CD14-positive monocyte (primary cell): Measurements from ENCODE around the gene D2HGDH. TPM values are rescaled to one million over a fixed set of nuclear protein-coding genes. Genes with fewer than 3 reads are reported as not detected.

Experiments
- DNase-seq, 3 donors: peaks; one replicate each; pipeline ENCODE4 v3.0.0-alpha.2; 2011 to 2022
- H2AFZ ChIP-seq: 2 replicates; pipeline ENCODE4 v1.6.0; 2012; ENCODE audit warnings: mild to moderate bottlenecking, low read depth, low read length, inconsistent platforms; ENCODE audit not compliant: insufficient read depth, poor library complexity, severe bottlenecking
- H3K27ac ChIP-seq, 2 donors: 1 replicate in 1 of 2; 2 replicates in 1 of 2; pipeline ENCODE4 v1.5.1; 2012 to 2013; ENCODE audit warnings: low read length in 2 of 2, control low read depth in 1 of 2, inconsistent platforms in 1 of 2, low read depth in 1 of 2, mild to moderate bottlenecking in 1 of 2
- H3K27me3 ChIP-seq, 2 donors: one replicate each; pipeline versions ENCODE4 v1.6.0 to v1.6.1; 2011 to 2013; ENCODE audit warnings: low read length in 2 of 2; ENCODE audit not compliant: control insufficient read depth in 2 of 2, insufficient read depth in 2 of 2
- H3K36me3 ChIP-seq, 2 donors: replicated peaks in 1 of 2; 1 replicate in 1 of 2; 2 replicates in 1 of 2; pipeline versions ENCODE4 v1.5.1 to v1.6.1; 2012 to 2013; ENCODE audit warnings: low read length in 2 of 2, control low read depth in 1 of 2, inconsistent platforms in 1 of 2, mild to moderate bottlenecking in 1 of 2; ENCODE audit not compliant: insufficient read depth in 2 of 2, control insufficient read depth in 1 of 2
- H3K4me1 ChIP-seq, 2 donors: 1 replicate in 1 of 2; 2 replicates in 1 of 2; pipeline versions ENCODE4 v1.5.1 to v1.6.1; 2012 to 2013; ENCODE audit warnings: low read length in 2 of 2, control low read depth in 1 of 2, inconsistent platforms in 1 of 2, mild to moderate bottlenecking in 1 of 2, moderate library complexity in 1 of 2; ENCODE audit not compliant: insufficient read depth in 2 of 2, control insufficient read depth in 1 of 2
- H3K4me2 ChIP-seq: replicated peaks from 2 replicates; pipeline ENCODE3; 2012; ENCODE audit warnings: low read length, moderate library complexity, mild to moderate bottlenecking; ENCODE audit not compliant: poor library complexity, severe bottlenecking; ENCODE audit errors: extremely low read depth
- H3K4me3 ChIP-seq, 3 experiments: fragments of 200-600 bp in 1 of 3; sonication (generic) in 1 of 3; replicated peaks in 1 of 3; 1 replicate in 2 of 3; 2 replicates in 1 of 3; pipeline ENCODE4 v1.5.1; 2011 to 2013; ENCODE audit warnings: low read length in 3 of 3, mild to moderate bottlenecking in 3 of 3, control low read depth in 2 of 3, low read depth in 2 of 3, inconsistent platforms in 1 of 3, moderate library complexity in 1 of 3
- H3K79me2 ChIP-seq: 2 replicates; pipeline ENCODE4 v1.6.0; 2012; ENCODE audit warnings: mild to moderate bottlenecking, control low read depth, inconsistent platforms, low read length, moderate library complexity; ENCODE audit not compliant: insufficient read depth
- H3K9ac ChIP-seq: 2 replicates; pipeline ENCODE4 v1.6.0; 2017; ENCODE audit warnings: low read length, mild to moderate bottlenecking; ENCODE audit not compliant: insufficient read depth, poor library complexity, severe bottlenecking
- H3K9me3 ChIP-seq, 2 donors: replicated peaks in 1 of 2; 1 replicate in 1 of 2; 2 replicates in 1 of 2; pipeline versions ENCODE4 v1.5.1 to v1.6.1; 2012 to 2013; ENCODE audit warnings: low read length in 2 of 2, control low read depth in 1 of 2; ENCODE audit not compliant: control insufficient read depth in 1 of 2, insufficient read depth in 1 of 2
- H4K20me1 ChIP-seq: 2 replicates; pipeline ENCODE4 v1.6.0; 2012; ENCODE audit warnings: mild to moderate bottlenecking, low read length, control low read depth, moderate library complexity; ENCODE audit not compliant: insufficient read depth
- H3K27ac Mint-ChIP-seq, 7 donors: one replicate each; pipeline ENCODE4 v1.8.0; 2020; ENCODE audit warnings: mild to moderate bottlenecking in 7 of 7, mixed read lengths in 7 of 7, moderate library complexity in 6 of 7, inconsistent platforms in 2 of 7
- H3K27me3 Mint-ChIP-seq, 3 donors: one replicate each; pipeline ENCODE4 v1.8.0; 2021 to 2022; ENCODE audit warnings: low read depth in 3 of 3, mild to moderate bottlenecking in 3 of 3, mixed read lengths in 3 of 3, moderate library complexity in 3 of 3, inconsistent platforms in 1 of 3
- H3K36me3 Mint-ChIP-seq, 2 donors: one replicate each; pipeline ENCODE4 v1.8.0; 2020; ENCODE audit warnings: mixed read lengths in 2 of 2, inconsistent platforms in 1 of 2, mild to moderate bottlenecking in 1 of 2
- H3K4me1 Mint-ChIP-seq: one replicate; pipeline ENCODE4 v1.8.0; 2020; ENCODE audit warnings: mild to moderate bottlenecking, mixed read lengths
- H3K4me3 Mint-ChIP-seq, 2 donors: one replicate each; pipeline ENCODE4 v1.8.0; 2020; ENCODE audit warnings: mild to moderate bottlenecking in 2 of 2, mixed read lengths in 2 of 2, moderate library complexity in 1 of 2
- H3K9me3 Mint-ChIP-seq, 7 donors: one replicate each; pipeline ENCODE4 v1.8.0; 2020 to 2022; ENCODE audit warnings: mixed read lengths in 7 of 7, mild to moderate bottlenecking in 6 of 7, moderate library complexity in 6 of 7, inconsistent platforms in 2 of 7
- WGBS: methylation state at CpG from one replicate; pipeline ENCODE4 v1.1.5; 2013; ENCODE audit warnings: missing lambda C conversion rate; ENCODE audit not compliant: insufficient coverage; 5-methylcytosine and 5-hydroxymethylcytosine counted together
- intact Hi-C, 2 donors: fragments of 100-400 bp; cut with micrococcal nuclease; formaldehyde crosslinking; loops; one replicate each; pipeline versions ENCODE4 v1.15.0 to v1.15.1; 2023
- polyA plus RNA-seq, 3 donors: library from polyadenylated mRNA; depleted of rRNA in 1 of 3; unstranded in 2 of 3; stranded (reverse) in 1 of 3; fragments of 300-500 nt in 2 of 3; fragments of >200 nt in 1 of 3; fragmentation: Illumina TruSeq in 2 of 3; gene quantifications; 1 replicate in 2 of 3; 2 replicates in 1 of 3; pipeline ENCODE4 v1.2.3, GENCODE V29; 2012 to 2021
- TF ChIP-seq, protein P1 (sequence below): fragments of 200-600 bp; IDR thresholded peaks from one replicate; pipeline ENCODE4 v1.8.0; 2022; ENCODE audit warnings: antibody characterized with exemption, mild to moderate bottlenecking

D2HGDH gene
- polyA plus RNA-seq, 3 donors = 1.0 to 57.1 (median 1.1) TPM

DNA sequence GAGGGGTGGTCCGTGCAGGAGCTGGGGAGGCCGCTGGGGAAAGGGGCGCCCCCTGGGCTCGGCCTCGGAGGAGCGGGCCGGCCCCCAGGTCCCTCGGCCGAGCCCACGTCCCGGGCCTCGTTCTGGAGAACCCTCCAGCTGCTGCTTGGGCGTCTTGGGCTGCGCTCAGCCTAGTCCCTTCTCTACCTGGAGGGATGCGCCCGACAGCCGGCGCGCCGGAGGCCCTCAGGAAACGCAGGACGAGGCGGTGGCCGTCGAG lies 293 bp upstream of the D2HGDH start:
- no peaks in the 10 kb centered on the region for H3K27me3 ChIP-seq
- peak overlapping the region; percentile 69 to 75 for H3K4me3 Mint-ChIP-seq
- H3K27ac ChIP-seq = peak overlapping the region in 1 of 2 donors; percentile 59
- H3K4me2 ChIP-seq = peak overlapping the region; percentile 94
- H4K20me1 ChIP-seq = no peaks in the 10 kb centered on the region
- peaks cover 19 to 34% of the 10 kb centered on the region in 2 donors for H3K4me1 ChIP-seq
- H3K27me3 Mint-ChIP-seq = peaks cover 2 to 5% (median 4%) of the 10 kb centered on the region in 3 donors
- H3K9me3 ChIP-seq = no peaks in the 10 kb centered on the region
- WGBS = under 1% methylated on average over 25 of the region's 25 CpGs
- H3K27ac Mint-ChIP-seq = peak overlapping the region in 1 of 7 donors; percentile 50
- H3K4me1 Mint-ChIP-seq = peaks cover 29% of the 10 kb centered on the region
- peak overlapping the region; percentile 80 for H3K9ac ChIP-seq
- H2AFZ ChIP-seq = peak overlapping the region; percentile 96
- H3K4me3 ChIP-seq = peak overlapping the region; percentile 25 to 93 (median 38)
- H3K79me2 ChIP-seq = peaks cover 5% of the 10 kb centered on the region
- DNase-seq = no peak
- intact Hi-C loops = loop anchor here (2.0 to 10.0 kb wide), 6 partner anchors 31 to 739 kb away; partner anchors contain the start of genes DTYMK (in 2 of the 2), ING5 (in 2 of the 2), FARP2 (in 1 of the 2) and SNED1 (in 1 of the 2)
- peaks cover 7% of the 10 kb centered on the region in 2 donors for H3K36me3 Mint-ChIP-seq
- H3K9me3 Mint-ChIP-seq = peaks cover 0 to 9% (median 6%) of the 10 kb centered on the region in 7 donors
- H3K36me3 ChIP-seq = peaks cover 3 to 8% of the 10 kb centered on the region in 2 donors
- TF ChIP-seq, protein P1, sequence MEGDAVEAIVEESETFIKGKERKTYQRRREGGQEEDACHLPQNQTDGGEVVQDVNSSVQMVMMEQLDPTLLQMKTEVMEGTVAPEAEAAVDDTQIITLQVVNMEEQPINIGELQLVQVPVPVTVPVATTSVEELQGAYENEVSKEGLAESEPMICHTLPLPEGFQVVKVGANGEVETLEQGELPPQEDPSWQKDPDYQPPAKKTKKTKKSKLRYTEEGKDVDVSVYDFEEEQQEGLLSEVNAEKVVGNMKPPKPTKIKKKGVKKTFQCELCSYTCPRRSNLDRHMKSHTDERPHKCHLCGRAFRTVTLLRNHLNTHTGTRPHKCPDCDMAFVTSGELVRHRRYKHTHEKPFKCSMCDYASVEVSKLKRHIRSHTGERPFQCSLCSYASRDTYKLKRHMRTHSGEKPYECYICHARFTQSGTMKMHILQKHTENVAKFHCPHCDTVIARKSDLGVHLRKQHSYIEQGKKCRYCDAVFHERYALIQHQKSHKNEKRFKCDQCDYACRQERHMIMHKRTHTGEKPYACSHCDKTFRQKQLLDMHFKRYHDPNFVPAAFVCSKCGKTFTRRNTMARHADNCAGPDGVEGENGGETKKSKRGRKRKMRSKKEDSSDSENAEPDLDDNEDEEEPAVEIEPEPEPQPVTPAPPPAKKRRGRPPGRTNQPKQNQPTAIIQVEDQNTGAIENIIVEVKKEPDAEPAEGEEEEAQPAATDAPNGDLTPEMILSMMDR = peak; percentile 14

DNA sequence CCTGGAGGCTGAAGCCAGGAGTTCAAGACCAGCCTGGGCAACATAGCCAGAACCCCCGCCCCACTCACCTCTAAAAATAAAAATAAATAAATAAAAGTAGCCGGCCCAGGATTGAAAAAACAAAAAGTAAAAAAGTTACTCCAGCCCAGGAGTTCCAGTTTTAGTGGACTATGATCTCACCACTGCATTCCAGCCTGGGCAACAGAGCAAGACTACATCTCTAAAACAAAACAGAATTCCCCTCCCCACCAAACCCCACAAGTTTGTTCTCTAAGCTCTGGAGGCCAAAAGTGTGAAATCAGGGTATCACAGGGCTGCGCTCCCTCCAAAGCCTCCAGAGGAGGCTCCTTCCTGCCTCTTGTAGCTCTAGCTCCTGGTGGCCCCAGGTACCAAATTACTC lies 1.7 kb downstream of the D2HGDH start:
- H3K4me3 Mint-ChIP-seq = peak overlapping the region in 1 of 2 donors; percentile 13
- WGBS = 100% methylated on average over 2 of the region's 3 CpGs
- no peak for DNase-seq
- Histone ChIP-seq H3K79me2 (peaks cover 5% of the 10 kb centered on the region), H3K4me3 (no peak overlapping the region), H3K27me3 (no peaks in the 10 kb centered on the region), H3K4me2 (peak overlapping the region; percentile 94), H3K9me3 (no peaks in the 10 kb centered on the region), H3K9ac (no peak overlapping the region), H3K27ac (no peak overlapping the region), H3K4me1 (peaks cover 17 to 33% of the 10 kb centered on the region in 2 donors), H3K36me3 (peaks cover 3 to 8% of the 10 kb centered on the region in 2 donors), H4K20me1 (peaks cover 4% of the 10 kb centered on the region), H2AFZ (no peak overlapping the region)
- H3K4me1 Mint-ChIP-seq = peaks cover 31% of the 10 kb centered on the region
- intact Hi-C loops = loop anchor here (10.0 kb wide), 4 partner anchors 51 to 741 kb away; partner anchors contain the start of genes DTYMK (in 2 of the 2), FARP2 (in 1 of the 2) and SNED1 (in 1 of the 2)
- H3K27ac Mint-ChIP-seq = peak overlapping the region in 1 of 7 donors; percentile 30
- peaks cover 0 to 7% (median 4%) of the 10 kb centered on the region in 3 donors for H3K27me3 Mint-ChIP-seq
- TF ChIP-seq, protein P1 = no peak
- peaks cover 7 to 8% of the 10 kb centered on the region in 2 donors for H3K36me3 Mint-ChIP-seq
- H3K9me3 Mint-ChIP-seq = peaks cover 0 to 6% (median 0%) of the 10 kb centered on the region in 7 donors
